NCI-H1105 (cell line): Measurements from ENCODE around the gene RAPGEF4.

Source experiments
- DNase-seq: peaks from one replicate; lab custom pipeline; 2025; lab: John Stamatoyannopoulos, UW

The RAPGEF4 gene

DNA sequence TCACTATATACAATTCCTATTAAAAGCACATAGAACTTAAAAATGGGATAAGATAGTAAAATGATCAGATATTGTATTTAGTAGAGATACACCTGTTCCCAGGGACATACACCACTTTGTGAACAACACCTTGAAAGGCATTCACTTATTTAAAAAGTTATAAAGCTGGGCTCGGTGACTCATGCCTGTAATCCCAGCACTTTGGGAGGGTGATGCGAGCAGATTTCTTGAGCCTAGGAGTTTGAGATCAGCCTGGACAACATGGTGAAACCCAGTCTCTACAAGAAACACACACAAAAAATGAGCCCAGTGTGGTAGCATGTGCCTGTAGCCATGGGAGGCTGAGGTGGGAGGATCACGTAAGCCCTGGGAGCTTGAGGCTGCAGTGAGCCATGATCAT is 90.9 kb downstream of the RAPGEF4 start:
- DNase-seq = no peak

DNA sequence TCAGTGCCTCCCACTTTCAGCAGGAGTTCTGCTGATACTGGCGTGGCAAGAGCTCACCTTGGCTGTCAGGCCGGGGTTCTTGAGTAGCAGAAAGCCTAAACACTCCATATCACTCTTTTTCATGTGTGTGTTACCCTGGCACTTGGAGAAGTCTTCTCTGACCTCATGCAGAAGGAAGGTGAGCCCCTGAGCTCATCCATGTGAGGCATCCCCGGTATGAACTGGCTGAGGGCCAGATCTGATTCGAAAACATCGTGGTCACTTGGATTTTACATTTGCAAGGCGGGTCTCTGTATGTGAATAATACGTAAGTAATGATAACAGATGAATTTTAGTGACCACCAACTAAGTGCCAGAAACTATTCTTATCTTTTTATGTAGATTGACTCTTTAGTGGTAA is 93.6 kb downstream of the RAPGEF4 start:
- DNase-seq = no peak

- DNase-seq = no peak
These were observed 94.8 kb downstream of the RAPGEF4 start for GRCh38 chr2:172830482-172830881.

- no peak for DNase-seq
These were observed 98.3 kb downstream of the RAPGEF4 start for GRCh38 chr2:172833898-172834297.

DNA sequence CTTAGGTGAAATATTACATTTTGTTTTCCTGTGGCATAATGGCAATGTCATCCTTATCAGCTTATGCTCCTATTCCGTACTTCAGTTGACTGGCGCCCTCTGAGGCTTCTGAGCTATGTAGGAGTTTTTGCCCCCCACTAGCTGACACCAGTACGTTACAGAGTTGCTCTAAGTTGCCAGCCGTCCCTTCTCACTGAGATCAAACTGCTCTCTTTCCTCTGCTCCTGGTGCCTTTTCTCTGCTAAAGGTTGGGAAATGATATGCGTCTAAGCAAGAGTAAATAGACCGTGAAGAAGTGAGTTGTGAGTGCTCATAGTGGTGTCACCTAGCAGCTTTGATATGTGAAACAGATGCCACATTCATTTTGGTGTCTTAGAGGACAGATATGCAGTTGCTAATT is 99.2 kb downstream of the RAPGEF4 start:
- DNase-seq = no peak

GRCh38 chr2:172836347-172836821 is 100.7 kb downstream of the RAPGEF4 start:
- no peak for DNase-seq

DNA sequence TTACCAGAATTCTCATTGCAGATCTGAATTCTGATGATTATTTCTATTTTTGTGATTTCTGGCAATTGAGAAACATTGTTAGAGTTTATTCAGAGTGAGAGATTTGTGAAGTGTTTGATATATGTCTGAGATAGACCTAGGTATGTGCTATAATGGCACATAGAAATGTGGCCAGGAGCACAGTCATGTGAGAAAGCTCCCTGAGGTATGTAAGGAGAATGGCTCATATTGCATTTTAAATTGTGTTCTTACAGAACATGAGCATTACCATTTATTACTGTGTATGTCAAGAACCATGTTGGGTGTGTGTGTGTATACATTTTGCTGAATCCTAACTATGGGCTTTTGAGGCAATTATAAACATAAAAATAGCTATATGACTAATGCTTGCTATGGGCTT is 101.2 kb downstream of the RAPGEF4 start:
- DNase-seq = no peak

GRCh38 chr2:172839446-172839845 is 103.8 kb downstream of the RAPGEF4 start:
- no peak for DNase-seq

GRCh38 chr2:172842511-172843265 is 107.0 kb downstream of the RAPGEF4 start:
- DNase-seq = no peak

GRCh38 chr2:172843266-172843582 is 107.6 kb downstream of the RAPGEF4 start:
- no peak for DNase-seq

DNA sequence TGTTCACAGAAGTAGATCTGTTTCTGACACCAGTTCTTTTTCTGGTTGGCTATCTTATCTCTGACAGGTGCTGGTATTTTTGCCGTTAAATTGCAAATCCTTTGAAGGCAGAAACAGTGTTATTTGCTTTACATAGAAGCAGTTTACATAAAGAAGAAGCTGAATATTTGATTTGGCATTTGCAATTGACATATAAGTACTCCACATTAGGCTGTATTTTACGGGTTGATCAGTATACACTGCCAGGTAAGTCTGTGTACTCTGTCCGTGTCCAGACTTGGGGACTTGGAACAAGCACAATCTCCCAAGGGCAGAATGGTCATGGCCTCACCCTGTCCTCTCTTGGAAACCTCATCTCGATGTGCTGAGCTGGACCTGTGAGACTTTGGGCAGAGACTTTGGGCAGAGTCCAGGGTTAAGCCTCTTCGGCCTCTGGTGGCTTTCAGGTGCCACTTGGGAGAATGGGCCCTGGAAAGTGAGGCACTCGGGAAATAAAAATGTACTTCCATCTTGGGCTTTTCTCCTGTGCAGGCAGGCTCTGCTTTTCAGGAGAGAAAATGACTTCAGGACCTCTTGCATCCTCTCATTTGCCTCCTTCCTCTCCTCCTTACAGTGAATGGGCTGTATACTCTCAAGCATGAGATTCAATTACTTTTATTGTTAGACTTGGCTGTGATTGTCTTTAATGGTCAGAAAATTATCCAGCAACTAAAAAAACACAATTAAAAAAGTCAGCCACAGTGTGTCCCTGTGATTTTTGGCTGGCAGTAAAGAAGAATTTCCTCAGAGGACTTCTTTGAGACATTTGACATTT is 108.5 kb downstream of the RAPGEF4 start:
- no peak for DNase-seq

GRCh38 chr2:172845028-172845630 is 109.5 kb downstream of the RAPGEF4 start:
- DNase-seq = no peak

- DNase-seq = no peak
These were observed 110.9 kb downstream of the RAPGEF4 start for GRCh38 chr2:172846551-172846950.

GRCh38 chr2:172847188-172847587 is 111.5 kb downstream of the RAPGEF4 start:
- no peak for DNase-seq

DNA sequence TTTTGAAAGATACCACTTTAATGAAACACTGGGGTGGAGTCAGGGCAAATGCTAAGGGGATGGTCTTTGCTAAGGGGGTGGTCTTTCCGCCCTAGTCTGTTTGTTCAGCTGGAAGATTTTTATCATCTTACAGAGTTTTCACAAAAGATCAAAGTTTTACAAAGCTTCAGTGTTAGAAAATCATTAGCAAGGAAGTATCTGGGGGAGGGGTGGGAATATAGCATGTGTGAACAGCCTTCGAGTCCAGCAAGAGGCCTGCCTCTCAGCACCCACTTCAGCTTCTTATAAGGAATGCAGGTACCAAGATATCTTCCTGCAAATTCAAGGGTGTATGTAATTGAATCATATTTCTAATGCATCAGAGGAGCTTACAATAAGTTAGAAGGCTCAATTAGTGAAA is 112.9 kb downstream of the RAPGEF4 start:
- no peak for DNase-seq

DNA sequence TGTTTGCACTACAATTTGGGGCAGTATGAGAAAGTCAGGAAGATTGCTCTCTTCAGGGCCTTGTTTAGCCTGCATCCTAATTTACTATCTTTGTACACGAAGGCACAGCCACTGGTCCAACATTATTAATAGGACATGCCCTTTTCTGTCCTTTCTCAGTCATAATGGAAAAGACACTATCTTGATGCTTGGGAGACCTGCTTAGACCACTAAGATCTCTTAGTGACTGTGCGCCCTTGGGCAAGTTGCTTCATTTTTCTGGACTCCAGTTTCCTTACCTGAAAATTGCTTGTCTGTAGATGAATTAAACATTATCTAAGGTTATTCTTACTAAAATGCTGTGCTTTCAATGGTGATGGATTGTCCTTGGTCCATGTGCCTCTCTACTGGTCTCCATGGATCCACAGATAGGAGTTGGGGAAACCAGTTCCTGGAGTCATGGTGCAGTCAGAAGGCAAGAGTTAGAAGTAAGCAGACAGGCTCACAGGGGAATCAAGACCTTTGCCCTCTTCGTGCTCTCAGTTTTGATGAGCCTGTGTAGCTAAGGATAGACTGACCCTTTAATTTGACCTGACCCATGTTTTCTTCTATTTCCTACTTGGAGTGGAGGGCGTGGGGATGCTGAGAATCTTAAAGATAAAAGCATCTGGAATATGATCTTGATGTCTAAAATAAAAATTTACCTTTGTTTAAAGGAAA is 114.0 kb downstream of the RAPGEF4 start:
- no peak for DNase-seq

- no peak for DNase-seq
These were observed 119.9 kb downstream of the RAPGEF4 start for GRCh38 chr2:172855588-172855987.

GRCh38 chr2:172856606-172857005 is 121.0 kb downstream of the RAPGEF4 start:
- no peak for DNase-seq

- no peak for DNase-seq
These were observed 122.8 kb downstream of the RAPGEF4 start for GRCh38 chr2:172858473-172858745.

GRCh38 chr2:172859581-172860335 is 124.1 kb downstream of the RAPGEF4 start:
- DNase-seq = no peak

- DNase-seq = no peak
These were observed 124.7 kb downstream of the RAPGEF4 start for GRCh38 chr2:172860336-172860707.

- DNase-seq = no peak
These were observed 125.5 kb downstream of the RAPGEF4 start for GRCh38 chr2:172861098-172861497.
